IPS DF 4.7 (cell line): ENCODE results near the gene QSOX2.
A peak's percentile ranks its signal among the peaks of the same experiment; 100 is the strongest.

Experiments
- DNase-seq: peaks from one replicate; pipeline ENCODE4 v3.0.0-alpha.2; 2013; ENCODE audit warnings: low spot score; ENCODE audit errors: extremely low read depth

The QSOX2 gene

DNA sequence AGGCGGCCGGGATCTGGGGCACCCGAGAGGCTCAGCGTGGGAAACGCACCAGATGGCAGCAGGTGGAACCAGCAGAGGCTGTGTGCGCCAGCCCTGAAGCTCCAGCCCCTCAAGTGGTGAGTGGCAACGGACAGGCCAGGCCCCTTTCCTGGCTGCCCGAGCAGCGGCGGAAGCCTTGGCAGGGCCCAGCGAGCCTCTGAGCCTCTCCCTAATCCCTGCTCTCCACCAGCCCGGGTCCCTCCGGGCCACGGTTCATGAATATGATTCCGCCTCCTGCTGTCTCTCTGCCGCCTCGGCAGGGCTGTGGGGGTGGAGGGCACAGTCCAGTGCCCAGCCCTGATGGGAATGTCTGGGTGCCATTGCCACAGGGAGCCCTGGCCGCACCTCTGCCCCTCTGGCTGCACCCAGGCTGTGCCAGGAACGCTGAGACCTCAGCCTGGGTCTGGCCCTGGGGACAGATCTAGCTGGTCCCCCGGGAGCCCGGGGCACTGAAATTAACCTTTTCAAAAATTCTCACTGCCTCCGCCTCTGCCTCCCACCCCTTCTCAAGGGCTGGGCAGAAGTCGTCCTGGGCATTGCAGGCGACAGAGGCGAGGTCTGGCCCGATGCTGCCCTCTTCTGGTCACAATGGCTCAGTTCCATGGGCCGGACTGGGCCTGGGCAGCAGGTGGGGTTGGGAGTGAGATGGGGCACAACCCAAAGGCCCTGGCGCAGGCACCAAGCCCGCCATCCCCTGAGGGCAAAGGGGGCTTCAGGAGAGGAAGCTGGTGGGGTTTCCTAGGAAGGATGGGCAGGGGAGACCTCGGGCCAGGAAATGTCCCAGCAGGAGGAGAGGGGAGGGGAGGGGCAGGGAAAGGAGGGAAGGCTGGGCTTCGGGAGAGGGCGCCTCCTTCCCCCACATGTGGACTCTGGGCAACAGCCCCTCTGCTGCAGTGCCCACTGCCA is 38.0 kb upstream of the QSOX2 start:
- DNase-seq: peak; percentile 51

GRCh38 chr9:136282272-136282861 is 36.8 kb upstream of the QSOX2 start:
- no peak for DNase-seq

GRCh38 chr9:136281421-136282271 is 36.0 kb upstream of the QSOX2 start:
- no peak for DNase-seq

DNA sequence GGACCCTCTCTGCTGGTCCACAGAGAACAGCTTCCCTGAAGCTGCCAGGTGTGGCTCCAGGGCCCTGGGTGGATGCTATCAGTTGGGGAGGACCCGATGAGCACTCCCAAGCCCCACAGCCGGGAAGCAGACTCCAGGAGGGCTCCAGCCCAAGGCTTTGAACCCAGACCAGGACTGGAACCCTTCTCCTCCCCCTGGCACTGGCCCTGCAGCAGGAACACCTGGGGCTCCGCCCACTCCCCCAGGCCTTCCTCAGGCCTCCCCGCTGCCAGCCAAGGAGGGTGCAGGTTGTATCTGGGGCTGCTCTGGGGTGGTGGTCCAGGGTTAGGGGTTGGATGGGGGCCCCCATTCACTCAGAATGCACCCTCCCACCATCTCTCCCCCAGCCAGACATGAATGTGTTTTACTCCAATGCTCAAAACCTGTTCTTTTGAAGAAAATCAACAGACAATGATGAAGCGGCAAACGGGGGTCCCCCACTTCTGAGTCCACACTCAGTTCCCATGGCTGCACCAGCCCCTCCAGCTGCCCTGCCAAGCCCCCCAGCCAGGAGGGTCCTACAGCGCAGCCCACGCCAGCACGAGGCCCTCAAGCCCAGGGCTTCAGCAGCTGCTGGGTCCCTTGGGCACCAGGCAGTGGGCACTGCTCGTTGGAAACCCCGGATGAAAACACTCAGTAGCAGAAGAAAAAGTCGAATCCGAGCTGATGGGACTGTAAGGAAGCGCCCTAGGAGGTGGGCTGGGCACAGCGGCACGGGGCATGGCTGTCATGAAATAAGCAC is 35.1 kb upstream of the QSOX2 start:
- DNase-seq: no peak

DNA sequence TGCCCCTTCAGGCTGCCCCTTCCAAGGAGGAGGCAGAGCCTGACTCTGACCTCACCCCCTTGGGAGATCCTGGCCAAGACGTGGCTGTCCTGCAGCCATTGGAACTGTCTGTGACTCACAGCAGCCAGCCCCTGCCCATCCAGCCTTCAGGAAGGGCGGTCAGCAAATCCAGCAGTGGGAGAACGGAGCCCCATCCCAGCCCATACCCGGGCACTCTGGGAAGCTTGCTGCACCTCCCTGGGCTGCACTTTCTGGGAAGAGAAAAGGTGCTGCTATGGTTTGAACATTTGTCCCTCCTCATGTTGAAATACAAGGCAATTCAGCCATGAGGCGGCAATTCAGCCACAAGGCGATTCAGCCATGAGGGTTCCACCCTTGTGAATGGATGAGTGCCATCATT is 33.9 kb upstream of the QSOX2 start:
- no peak for DNase-seq

- no peak for DNase-seq
Observed at GRCh38 chr9:136278894-136279293, 33.3 kb upstream of the QSOX2 start.

DNA sequence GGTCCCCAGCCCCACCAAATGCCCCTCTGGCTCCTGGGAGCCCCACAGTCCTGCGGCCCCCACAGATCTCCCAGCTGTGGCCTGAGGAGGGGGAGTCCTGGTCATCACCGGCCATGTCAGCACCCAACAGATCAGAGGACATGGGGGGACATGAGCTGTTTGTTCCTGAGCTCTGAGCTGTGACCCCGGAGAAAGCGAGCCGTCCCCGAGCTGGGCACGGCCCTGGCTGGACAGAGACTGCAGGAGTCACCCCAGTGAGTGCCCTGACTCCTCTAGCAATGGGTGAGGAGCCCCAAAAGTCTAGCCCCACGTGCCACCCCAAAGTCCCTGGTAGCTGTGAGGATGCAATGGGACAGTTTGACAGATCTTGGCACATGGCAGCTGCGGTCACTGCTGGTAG is 32.6 kb upstream of the QSOX2 start:
- DNase-seq: no peak

- no peak for DNase-seq
Observed at GRCh38 chr9:136277746-136278145, 32.1 kb upstream of the QSOX2 start.

DNA sequence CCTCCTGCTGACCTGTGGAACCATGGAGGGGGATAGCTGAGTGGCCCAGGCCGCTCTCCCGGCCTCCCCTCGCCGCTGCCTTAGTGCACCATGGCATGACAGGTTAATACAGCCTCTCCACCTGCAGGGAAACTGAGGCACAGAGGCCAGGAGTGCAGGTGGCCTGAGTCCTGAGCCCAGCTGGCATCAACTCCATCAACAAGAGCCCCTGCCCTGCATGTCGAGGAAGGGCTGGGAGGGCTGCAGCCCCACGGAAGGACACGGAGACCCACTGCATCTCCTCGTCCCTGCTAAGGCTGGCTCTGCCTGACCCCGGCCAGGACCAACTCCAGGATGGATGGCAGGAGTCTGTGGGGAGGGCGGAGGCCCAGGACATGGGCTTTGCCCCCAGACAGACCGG is 31.1 kb upstream of the QSOX2 start:
- no peak for DNase-seq

- DNase-seq: no peak
Observed at GRCh38 chr9:136275655-136276429, 30.2 kb upstream of the QSOX2 start.

GRCh38 chr9:136274786-136275654 is 29.4 kb upstream of the QSOX2 start:
- DNase-seq: no peak

- no peak for DNase-seq
Observed at GRCh38 chr9:136273921-136274785, 28.5 kb upstream of the QSOX2 start.

DNA sequence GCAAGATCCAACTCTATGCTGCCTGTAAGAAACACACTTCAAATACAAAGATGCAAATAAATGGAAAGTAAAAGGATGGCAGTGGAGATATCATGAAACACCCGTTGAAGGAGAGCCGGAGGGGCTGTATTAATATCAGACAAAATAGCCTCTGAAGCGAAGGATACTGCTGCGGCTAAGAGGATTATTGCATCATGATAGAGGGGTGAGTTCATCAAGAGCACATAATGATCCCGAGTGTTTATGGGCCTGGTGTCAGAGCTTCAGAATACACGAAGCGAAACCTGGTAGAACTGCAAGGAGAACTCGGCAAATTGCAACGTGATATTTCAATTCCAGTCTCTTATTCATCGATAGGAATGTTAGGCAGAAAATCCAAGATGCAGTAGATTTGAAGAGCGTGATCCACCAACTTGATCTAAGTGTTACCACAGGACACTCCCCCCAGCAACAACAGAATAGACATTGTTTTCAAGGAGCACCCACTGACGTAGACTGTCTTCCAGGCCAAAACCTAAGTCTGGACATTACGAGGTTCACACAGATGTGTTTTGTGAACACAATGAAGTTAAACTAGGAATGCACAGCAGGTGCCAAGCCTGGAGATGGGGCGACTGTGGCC is 27.7 kb upstream of the QSOX2 start:
- no peak for DNase-seq

- no peak for DNase-seq
Observed at GRCh38 chr9:136270173-136270705, 24.6 kb upstream of the QSOX2 start.

- DNase-seq: no peak
Observed at GRCh38 chr9:136268735-136269134, 23.1 kb upstream of the QSOX2 start.

DNA sequence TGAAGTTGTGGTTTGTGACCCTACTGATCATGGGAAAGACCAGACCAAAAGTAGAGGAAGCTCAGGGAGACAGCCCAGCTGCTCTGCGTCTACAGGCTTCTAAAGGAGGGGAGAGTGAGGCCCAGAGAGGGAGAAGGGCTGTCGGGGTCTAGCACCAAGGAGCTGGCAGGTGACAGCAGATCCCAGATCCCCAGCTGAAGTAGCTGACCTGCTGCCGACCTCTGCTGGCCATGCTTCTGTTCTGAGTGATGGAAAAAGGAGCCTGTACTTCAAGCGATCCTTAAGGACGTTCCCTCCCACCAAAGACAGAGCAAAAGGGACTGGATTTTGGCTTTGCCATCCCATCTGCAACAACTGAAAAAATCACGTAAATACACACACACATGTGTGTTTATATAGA is 22.7 kb upstream of the QSOX2 start:
- no peak for DNase-seq

- no peak for DNase-seq
Observed at GRCh38 chr9:136267261-136268111, 21.9 kb upstream of the QSOX2 start.
